GM23248 (cell line): Measurements from ENCODE around the gene TMEM150A.

Experiments used
- EZH2 ChIP-seq: fragments of 200-600 bp; sonication (generic); IDR thresholded peaks from 2 replicates; pipeline ENCODE4 v1.6.1; 2018; ENCODE audit warnings: antibody characterized with exemption, mild to moderate bottlenecking; ENCODE audit not compliant: insufficient read depth, poor library complexity, severe bottlenecking
- EZH2phosphoT487 ChIP-seq: fragments of 200-600 bp; sonication (generic); IDR thresholded peaks from 2 replicates; pipeline ENCODE4 v1.6.1; 2018; ENCODE audit warnings: antibody characterized with exemption, moderate library complexity, mild to moderate bottlenecking, low read depth; ENCODE audit not compliant: insufficient read depth

DNA sequence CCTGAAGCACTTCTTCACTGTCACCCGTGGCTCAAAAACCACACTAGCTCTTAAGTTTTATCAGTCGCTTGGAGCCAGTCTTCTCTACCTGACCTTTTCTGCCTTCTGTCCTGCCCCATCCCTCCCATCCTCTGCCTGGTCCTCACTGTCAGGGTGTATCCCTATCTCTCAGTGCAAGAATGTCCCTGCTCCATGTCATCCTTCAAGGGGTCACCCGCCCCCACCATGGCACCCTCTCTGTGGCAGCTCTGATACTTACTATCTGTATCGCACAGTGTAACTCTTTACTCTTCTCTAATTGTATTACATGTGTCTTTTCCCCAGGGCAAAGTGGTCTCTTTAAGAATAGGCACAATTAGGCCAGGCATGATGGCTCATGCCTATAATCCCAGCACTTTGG is 13.9 kb downstream of the TMEM150A start:
- TF ChIP-seq EZH2 (no peak), EZH2phosphoT487 (no peak)
